Heart left ventricle (tissue), 13 donors: ENCODE measurements around the gene PDCD11.
"Not testable (repeated sequence)": the region's sequence is repeated elsewhere in the genome, so short reads cannot be mapped to it uniquely, and the experiment has no call there.

Experiments
- CTCF ChIP-seq, 12 donors: fragments of 200-600 bp; sonication (generic) in 4 of 12; IDR thresholded peaks; one replicate each; pipeline versions ENCODE4 v1.5.0 to v1.8.0; 2018 to 2022; ENCODE audit warnings: antibody characterized with exemption in 12 of 12, mild to moderate bottlenecking in 5 of 12
- POLR2A ChIP-seq, 2 donors: fragments of 450-650 bp; IDR thresholded peaks; one replicate each; pipeline ENCODE4 v1.6.1; 2017; ENCODE audit warnings: antibody characterized with exemption in 2 of 2, mild to moderate bottlenecking in 2 of 2, moderate library complexity in 2 of 2
- donor health status: ischemic (EF 13 %, LVEDD 7.1; RV severe dilation, severe dysfunction).
- donor health status: DM: no; HTN: yes; CAD: no.
- donor health status: DM: no; HTN: no; CAD: no.
- donor health status: ischemic (EF 25% LVEDD 6.9; RV normal size, moderate dysfunction).
- donor health status: ischemic (EF 25% LVEDD 5.7; RV mildly dilated, moderate dysfunction).
- donor health status: ischemic (EF 35%, LVEDD 5.7; RV mildly dilated, moderate dysfunction).
- donor health status: nonischemic (EF 11% LVEDD 7.7; RV severe dilation, severe dysfunction).
- donor health status: DM: yes; HTN: yes; CAD: no.
- donor health status: PGD.
- donor health status: ischemic (EF 29% LVEDD 5.4; RV normal size, mild dysfunction).
- donor health status: nonischemic (EF 23%, LVEDD 6.1; RV moderate dilation, normal function).

- TF ChIP-seq CTCF, POLR2A (IDR thresholded peaks at IDR 0.05): not testable (repeated sequence)
Observed at GRCh38 chr10:103359493-103359892, 36.9 kb upstream of the PDCD11 start.
